ENCODE data around the gene KIF4B. TPM values are rescaled to one million over a fixed set of nuclear protein-coding genes. Genes with fewer than 3 reads are reported as not detected.

The KIF4B gene
- total RNA-seq, 1 experiment from 2014 or later = 0.12 TPM

DNA sequence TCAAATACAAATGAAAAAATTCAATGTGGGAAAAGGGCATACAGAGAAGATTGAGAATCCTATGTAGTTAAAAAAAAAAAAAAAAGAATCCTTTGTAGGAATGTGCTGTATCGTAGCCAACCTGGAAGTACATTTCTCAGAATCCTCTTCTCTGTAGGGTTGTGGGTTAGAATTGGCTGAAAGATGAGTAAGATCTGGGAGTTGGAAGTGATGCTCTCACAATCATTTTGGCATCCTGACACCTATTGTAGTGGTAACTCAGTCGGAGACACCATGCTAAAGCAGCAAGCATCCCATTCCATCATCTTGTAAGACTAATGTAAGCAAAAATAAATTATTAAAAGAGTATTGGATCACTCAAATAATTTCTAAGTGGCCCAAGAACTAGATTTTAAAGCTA lies 42.1 kb upstream of the KIF4B start:
- Histone ChIP-seq H3K9me2 (ENCODE audit: insufficient read depth) (no peaks in the 10 kb centered on the region), H3K9ac (ENCODE audit: low read length) (no peak overlapping the region), H3K36me3 (ENCODE audit: control insufficient read depth in 1 of 2, insufficient read depth in 2 of 2, low read length in 2 of 2) (peaks cover 0 to 8% of the 10 kb centered on the region in 2 experiments; a peak in 1 of 4 replicates), H3K9me3 (ENCODE audit: control insufficient read depth in 1 of 2, insufficient read depth in 1 of 2, low read depth in 1 of 2, low read length in 2 of 2) (no peaks in the 10 kb centered on the region), H2AFZ (ENCODE audit: low read depth, low read length, poor library complexity, severe bottlenecking) (no peak overlapping the region), H3K4me1 (ENCODE audit: control insufficient read depth in 1 of 2, insufficient read depth in 2 of 2, low read length in 2 of 2) (no peaks in the 10 kb centered on the region), H3K4me3 (replicated peaks in 1 of 2; ENCODE audit: low read depth in 1 of 2, low read length in 2 of 2) (no peak overlapping the region), H3K79me2 (ENCODE audit: insufficient read depth, low read length) (no peaks in the 10 kb centered on the region), H3K27me3 (ENCODE audit: insufficient read depth, low read length) (no peaks in the 10 kb centered on the region), H3K4me2 (ENCODE audit: low read length) (no peak overlapping the region), H4K20me1 (ENCODE audit: insufficient read depth) (peaks cover 4% of the 10 kb centered on the region; the same call in 1 of the 2 replicates), H3K27ac (ENCODE audit: low read depth, low read length) (no peak overlapping the region)
- intact Hi-C loops (cut with micrococcal nuclease) = loop anchor here (10.0 kb wide), 1 partner anchor 1853 kb away; no protein-coding TSS in a partner anchor
- BruUV-seq (replicated peaks) = no TSS peak
- TF ChIP-seq SIN3A (IDR thresholded peaks at IDR 0.05; ENCODE audit: low read depth) (no peak), SRF (IDR thresholded peaks at IDR 0.05; ENCODE audit: low read depth) (no peak), MAX (IDR thresholded peaks at IDR 0.05) (no peak), TCF7L2 (IDR thresholded peaks at IDR 0.05; ENCODE audit: borderline replicate concordance, extremely low read depth, insufficient read depth, insufficient read length) (no peak), EZH2phosphoT487 (IDR thresholded peaks at IDR 0.05; ENCODE audit: borderline replicate concordance) (no peak), POLR2A (IDR thresholded peaks at IDR 0.05; ENCODE audit: borderline replicate concordance, extremely low read depth, insufficient read depth, insufficient read length) (no peak), FOSL1 (IDR thresholded peaks at IDR 0.05; ENCODE audit: low read depth) (no peak), POLR2AphosphoS5 (IDR thresholded peaks at IDR 0.05; ENCODE audit: low read depth, low read length) (no peak), ELF1 (IDR thresholded peaks at IDR 0.05; ENCODE audit: borderline replicate concordance, low read depth) (no peak), ZNF274 (IDR thresholded peaks at IDR 0.05; ENCODE audit: low read depth, low read length) (no peak), EGR1 (IDR thresholded peaks at IDR 0.05; ENCODE audit: low read depth) (no peak), RAD21 (IDR thresholded peaks at IDR 0.05; ENCODE audit: low read depth) (no peak), CEBPB (IDR thresholded peaks at IDR 0.05; ENCODE audit: low read depth) (no peak), CTCF (IDR thresholded peaks at IDR 0.05 in 2 of 3, conservative IDR thresholded peaks at IDR 0.05 in 1 of 3; ENCODE audit: borderline replicate concordance in 1 of 3, insufficient read depth in 1 of 3, low read depth in 2 of 3, low read length in 2 of 3) (no peak), CBX3 (IDR thresholded peaks at IDR 0.05; ENCODE audit: low read depth) (no peak), YY1 (IDR thresholded peaks at IDR 0.05; ENCODE audit: extremely low read depth, insufficient replicate concordance, low read depth, low read length) (no peak)
- TF ChIP-seq, protein P1, sequence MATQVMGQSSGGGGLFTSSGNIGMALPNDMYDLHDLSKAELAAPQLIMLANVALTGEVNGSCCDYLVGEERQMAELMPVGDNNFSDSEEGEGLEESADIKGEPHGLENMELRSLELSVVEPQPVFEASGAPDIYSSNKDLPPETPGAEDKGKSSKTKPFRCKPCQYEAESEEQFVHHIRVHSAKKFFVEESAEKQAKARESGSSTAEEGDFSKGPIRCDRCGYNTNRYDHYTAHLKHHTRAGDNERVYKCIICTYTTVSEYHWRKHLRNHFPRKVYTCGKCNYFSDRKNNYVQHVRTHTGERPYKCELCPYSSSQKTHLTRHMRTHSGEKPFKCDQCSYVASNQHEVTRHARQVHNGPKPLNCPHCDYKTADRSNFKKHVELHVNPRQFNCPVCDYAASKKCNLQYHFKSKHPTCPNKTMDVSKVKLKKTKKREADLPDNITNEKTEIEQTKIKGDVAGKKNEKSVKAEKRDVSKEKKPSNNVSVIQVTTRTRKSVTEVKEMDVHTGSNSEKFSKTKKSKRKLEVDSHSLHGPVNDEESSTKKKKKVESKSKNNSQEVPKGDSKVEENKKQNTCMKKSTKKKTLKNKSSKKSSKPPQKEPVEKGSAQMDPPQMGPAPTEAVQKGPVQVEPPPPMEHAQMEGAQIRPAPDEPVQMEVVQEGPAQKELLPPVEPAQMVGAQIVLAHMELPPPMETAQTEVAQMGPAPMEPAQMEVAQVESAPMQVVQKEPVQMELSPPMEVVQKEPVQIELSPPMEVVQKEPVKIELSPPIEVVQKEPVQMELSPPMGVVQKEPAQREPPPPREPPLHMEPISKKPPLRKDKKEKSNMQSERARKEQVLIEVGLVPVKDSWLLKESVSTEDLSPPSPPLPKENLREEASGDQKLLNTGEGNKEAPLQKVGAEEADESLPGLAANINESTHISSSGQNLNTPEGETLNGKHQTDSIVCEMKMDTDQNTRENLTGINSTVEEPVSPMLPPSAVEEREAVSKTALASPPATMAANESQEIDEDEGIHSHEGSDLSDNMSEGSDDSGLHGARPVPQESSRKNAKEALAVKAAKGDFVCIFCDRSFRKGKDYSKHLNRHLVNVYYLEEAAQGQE (IDR thresholded peaks at IDR 0.05; ENCODE audit: low read depth) = no peak
- POLR2A ChIA-PET = no interaction called here
- CTCF ChIA-PET = interaction anchor here (1.4 to 3.1 kb wide), 4 partner anchors 25 to 331 kb away, joined by 5 to 38 read pairs (median 10); no protein-coding TSS in a partner anchor
- ATAC-seq = no peak
- DNase-seq (ENCODE audit: low read depth, low spot score) = no peak
- RAD21 ChIA-PET (ENCODE audit: low non-redundant PET in 1 of 2, low total read pairs in 2 of 2, uncharacterized antibody in 2 of 2, unreplicated experiment in 2 of 2) = no interaction called here
